Fibroblast of skin of right biceps (primary cell): ENCODE data around the gene ZBTB7C.

Source experiments
- DNase-seq: peaks from one replicate; pipeline ENCODE4 v3.0.0-alpha.2; 2013

The ZBTB7C gene

GRCh38 chr18:48207733-48208132, 201.4 kb downstream of the ZBTB7C start:
- DNase-seq, result no peak

DNA sequence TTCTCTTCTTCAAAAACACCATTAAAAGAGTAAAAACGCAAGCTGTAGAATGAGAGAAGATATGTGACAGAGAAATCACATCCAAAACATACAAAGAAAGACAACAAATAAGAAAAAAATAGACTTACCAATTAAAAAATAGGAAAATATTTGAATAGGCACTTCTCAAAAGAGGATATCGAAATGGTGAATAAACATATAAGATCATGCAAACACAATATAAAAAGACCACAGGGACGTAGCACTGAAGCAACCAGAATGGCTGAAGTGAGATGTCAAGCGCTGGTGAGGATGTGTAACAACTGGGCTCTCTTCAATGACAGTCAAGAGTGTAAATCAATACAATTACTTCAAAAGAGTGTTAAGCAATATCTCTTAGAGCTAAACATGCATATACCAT, 202.3 kb downstream of the ZBTB7C start:
- DNase-seq, result no peak

- DNase-seq, result no peak
These were observed 205.1 kb downstream of the ZBTB7C start for GRCh38 chr18:48203961-48204666.

DNA sequence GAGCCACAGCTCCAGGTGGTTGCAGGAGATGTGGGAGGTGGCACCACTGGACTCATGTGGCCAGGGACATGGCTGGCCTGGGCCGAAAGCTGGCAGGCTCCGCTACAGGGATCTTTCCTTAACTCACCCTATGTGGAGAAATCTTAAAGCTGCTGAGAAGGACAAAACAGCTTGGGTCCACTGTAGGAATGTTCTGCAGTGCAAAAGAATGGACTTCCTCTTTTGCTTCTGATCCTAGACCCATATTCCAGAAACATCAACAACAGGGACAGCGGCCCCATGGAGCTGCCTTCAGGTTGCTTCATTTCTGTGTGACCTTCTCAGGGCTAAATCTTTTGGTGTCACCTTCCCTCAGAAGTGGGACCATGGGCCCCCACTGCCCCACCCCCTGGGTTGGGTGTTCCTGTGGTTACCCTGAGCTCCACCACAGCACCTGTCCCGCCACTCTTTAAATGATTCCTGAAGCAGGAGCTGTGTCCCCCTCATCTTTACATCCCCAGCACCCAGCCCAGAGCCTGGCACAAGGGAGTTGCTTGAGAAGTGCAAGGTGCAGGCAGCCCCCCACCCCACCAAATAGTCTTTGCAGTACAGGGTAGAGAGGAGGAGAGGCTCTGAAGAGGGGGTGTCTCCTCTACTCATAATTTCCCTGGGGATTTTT, 205.8 kb downstream of the ZBTB7C start:
- DNase-seq, result no peak

GRCh38 chr18:48202350-48203260, 206.6 kb downstream of the ZBTB7C start:
- DNase-seq, result no peak

- no peak for DNase-seq
These were observed 207.2 kb downstream of the ZBTB7C start for GRCh38 chr18:48202006-48202348.

DNA sequence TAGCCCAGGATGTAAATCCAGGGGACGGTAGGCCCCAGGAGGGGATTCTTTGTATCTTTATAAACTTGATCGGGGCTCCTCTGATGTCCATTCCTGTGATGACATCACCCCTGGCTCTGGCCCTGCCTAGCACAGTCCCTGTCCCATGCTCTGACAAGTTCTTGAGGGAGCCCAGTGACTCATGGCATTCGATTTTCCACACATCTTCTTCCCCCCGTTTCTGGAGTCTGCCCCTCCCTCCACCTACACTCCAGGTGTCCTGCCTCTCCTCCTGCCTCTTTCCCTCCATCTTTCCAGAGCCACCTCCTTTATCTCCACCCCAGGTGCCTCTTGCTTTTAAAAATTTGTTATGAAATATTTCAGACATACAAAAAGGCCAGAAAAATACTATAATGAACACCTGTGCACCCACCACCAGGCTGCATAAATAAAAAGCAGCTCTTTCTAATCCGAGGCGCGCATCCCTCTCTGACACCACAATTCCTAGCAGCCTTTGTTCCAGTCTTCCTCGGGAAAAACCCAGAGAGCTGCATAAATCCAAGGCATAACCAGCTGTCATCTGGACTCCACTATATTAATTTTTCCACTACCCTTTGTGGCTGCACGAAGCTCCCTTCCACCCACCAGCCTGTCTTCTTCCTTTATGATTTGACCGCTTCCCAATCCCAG, 207.7 kb downstream of the ZBTB7C start:
- DNase-seq, result no peak

GRCh38 chr18:48200631-48201336, 208.4 kb downstream of the ZBTB7C start:
- no peak for DNase-seq

DNA sequence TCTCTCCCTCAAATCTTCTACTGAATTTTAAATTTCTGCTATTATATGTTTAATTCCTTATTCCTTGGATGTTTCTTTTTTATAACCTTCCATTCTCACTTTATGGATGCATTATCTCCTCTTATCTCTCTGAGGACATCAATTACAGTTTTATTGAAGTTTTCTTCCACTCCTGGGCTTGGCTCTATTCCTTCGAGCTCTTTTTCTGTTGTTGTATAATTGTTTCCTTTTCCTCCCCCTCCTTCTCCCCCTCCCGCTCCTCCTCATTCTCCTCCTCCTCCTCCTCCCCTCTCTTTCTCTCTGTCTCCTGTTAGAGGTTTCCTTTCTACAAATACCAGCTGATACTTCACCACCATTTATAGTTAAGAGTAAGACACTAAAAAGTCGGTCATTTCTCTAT, 209.8 kb downstream of the ZBTB7C start:
- DNase-seq, result no peak

DNA sequence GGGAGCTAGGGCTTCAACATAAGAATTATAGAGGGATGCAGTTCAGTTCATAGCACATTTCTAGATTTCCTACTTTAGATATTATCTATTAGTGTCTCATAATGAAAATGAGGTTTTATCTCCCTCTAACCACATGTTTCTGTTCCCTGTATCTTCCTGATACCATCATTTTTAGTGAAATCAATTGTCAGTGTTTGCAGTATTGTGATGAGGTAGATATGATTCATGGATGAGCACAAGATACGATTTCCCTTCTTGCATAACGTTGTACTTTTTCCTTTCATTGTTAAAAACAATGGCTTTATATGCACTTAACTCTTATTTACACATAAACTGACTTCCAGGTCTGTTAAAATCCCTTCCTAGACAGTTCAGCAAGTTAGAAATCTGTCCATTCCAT, 211.4 kb downstream of the ZBTB7C start:
- DNase-seq, result no peak

DNA sequence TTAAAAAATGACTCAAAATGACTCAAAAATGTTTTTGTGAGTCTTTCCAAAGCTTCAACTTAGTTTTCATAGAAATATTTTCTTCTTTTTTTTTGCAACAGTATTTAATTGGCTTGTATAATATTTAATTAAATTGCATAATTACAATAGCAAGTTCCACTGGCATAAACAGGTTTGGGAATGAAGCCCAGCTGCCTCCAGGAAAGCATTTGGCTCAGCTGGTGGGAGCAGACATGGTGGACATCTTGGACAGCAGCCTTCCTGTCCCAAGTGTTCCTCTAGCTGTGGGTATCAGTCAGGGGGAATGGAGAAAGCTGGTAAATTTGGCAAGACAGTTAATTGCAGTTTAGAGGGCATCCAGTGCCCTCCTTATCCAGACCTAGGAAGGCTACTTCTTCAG, 213.4 kb downstream of the ZBTB7C start:
- no peak for DNase-seq

- no peak for DNase-seq
These were observed 214.5 kb downstream of the ZBTB7C start for GRCh38 chr18:48194591-48195181.

DNA sequence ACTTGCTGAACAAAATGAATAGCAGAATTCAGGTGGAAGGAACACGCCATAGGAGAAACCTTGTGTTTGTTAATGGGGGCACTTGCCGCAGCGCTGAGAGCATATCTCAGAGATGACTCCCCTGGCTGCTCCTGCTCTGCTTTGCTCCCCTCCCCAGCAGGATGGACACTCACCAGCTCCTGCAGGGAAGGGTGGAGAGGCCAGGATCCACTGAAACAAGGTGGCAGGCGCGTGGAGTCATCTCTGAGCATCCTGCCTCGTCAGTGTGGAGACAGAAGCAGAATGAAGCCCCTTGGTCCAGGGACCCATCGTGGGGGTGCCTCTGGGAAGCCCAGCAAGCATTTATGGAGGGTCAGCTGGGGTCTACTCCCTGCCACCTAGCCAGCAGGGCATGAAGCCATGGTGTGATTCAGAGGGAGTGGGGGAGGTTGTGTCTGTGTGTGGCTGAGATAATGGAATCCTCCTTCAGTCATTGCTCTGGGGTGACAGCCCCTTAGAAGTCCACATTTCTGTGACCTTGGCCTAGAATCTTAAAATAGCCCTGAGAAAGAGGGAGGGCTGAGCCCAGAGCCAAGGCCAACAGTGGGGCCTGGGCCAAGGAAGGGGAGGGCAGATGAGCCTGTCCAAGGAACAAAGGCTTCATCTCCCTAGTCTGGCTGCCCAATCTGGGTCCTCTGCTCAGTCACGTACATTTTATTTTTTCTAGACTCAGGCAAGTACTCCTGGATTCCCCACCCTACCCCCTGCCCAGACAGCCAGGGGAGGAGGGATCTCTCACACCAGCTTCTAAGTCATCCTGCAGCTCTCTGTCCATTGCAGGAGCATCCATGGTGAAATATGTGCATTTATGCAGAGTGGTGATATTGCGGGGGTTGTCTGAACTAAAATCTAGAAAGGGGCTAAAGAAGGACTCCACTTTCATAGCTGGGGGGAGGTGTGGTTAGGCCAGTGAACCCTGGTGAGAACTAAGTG, 215.4 kb downstream of the ZBTB7C start:
- no peak for DNase-seq

DNA sequence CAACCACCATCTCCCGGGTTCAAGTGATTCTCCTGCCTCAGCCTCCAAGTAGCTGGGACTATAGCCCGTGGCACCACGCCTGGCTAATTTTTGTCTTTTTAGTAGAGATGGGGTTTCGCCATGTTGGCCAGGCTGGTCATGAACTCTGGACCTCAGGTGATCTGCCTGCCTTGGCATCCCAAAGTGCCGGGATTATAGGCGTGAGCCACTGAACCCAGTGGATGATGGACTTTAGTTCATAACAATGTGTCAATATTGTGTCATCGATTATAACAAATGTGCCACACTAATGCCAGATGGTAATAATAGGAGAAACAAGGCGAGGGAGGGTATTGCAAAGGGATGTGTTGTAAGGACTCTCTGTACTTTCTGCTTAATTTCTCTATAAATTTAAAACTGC, 216.6 kb downstream of the ZBTB7C start:
- DNase-seq, result no peak

GRCh38 chr18:48191494-48191893, 217.7 kb downstream of the ZBTB7C start:
- DNase-seq, result no peak

DNA sequence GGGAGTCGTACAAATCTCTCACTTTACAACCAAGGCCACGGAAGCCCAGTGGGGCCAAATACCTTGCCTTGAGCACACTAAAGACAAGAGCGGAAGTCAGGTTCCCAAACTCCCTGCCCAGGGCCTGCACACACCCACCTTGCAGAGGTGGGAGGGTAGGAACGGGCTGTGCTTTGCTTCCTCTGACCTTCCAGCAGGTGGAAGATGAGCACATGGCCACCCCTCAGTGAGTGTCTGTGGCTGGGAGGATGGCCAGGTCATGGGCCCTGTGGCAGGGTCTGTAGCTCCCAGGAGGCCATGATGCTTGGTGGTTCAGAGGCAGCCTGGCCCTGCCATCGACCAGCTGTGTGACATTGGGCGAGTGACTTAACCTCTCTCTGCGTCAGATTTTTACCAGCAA, 218.2 kb downstream of the ZBTB7C start:
- DNase-seq, result no peak

GRCh38 chr18:48188609-48189008, 220.6 kb downstream of the ZBTB7C start:
- DNase-seq, result no peak

- DNase-seq, result no peak
These were observed 222.3 kb downstream of the ZBTB7C start for GRCh38 chr18:48186861-48187260.

- no peak for DNase-seq
These were observed 222.9 kb downstream of the ZBTB7C start for GRCh38 chr18:48186131-48186766.

- no peak for DNase-seq
These were observed 225.1 kb downstream of the ZBTB7C start for GRCh38 chr18:48184118-48184517.
